Central memory CD8-positive, alpha-beta T cell (primary cell): ENCODE results near the gene MREG.
"Not testable (repeated sequence)": the region's sequence is repeated elsewhere in the genome, so short reads cannot be mapped to it uniquely, and the experiment has no call there.

Source experiments
- ATAC-seq: fragments of 150-1000 bp; cut with Tn5 transposase; replicated peaks from 2 replicates; pipeline ENCODE4 v1.10.0; 2022; ENCODE audit warnings: mild to moderate bottlenecking, moderate FRiP score, moderate number of reproducible peaks; ENCODE audit not compliant: poor library complexity, severe bottlenecking; ENCODE audit errors: extremely low read depth
- DNase-seq, 2 donors: peaks; one replicate each; pipeline ENCODE4 v3.0.0; 2021; ENCODE audit warnings: low spot score in 2 of 2
- H3K27ac Mint-ChIP-seq: one replicate; pipeline ENCODE4 v1.8.0; 2022; ENCODE audit warnings: low read depth, mild to moderate bottlenecking, moderate library complexity, mixed read lengths
- H3K27me3 Mint-ChIP-seq: one replicate; pipeline ENCODE4 v1.8.0; 2022; ENCODE audit warnings: mixed read lengths
- H3K36me3 Mint-ChIP-seq: one replicate; pipeline ENCODE4 v1.8.0; 2022; ENCODE audit warnings: mild to moderate bottlenecking, moderate library complexity, mixed read lengths; ENCODE audit not compliant: insufficient read depth
- H3K4me1 Mint-ChIP-seq: one replicate; pipeline ENCODE4 v1.8.0; 2022; ENCODE audit warnings: mixed read lengths
- H3K4me3 Mint-ChIP-seq: one replicate; pipeline ENCODE4 v1.8.0; 2022; ENCODE audit warnings: mild to moderate bottlenecking, moderate library complexity, mixed read lengths
- H3K9me3 Mint-ChIP-seq: one replicate; pipeline ENCODE4 v1.8.0; 2022; ENCODE audit warnings: mixed read lengths

The MREG gene

DNA sequence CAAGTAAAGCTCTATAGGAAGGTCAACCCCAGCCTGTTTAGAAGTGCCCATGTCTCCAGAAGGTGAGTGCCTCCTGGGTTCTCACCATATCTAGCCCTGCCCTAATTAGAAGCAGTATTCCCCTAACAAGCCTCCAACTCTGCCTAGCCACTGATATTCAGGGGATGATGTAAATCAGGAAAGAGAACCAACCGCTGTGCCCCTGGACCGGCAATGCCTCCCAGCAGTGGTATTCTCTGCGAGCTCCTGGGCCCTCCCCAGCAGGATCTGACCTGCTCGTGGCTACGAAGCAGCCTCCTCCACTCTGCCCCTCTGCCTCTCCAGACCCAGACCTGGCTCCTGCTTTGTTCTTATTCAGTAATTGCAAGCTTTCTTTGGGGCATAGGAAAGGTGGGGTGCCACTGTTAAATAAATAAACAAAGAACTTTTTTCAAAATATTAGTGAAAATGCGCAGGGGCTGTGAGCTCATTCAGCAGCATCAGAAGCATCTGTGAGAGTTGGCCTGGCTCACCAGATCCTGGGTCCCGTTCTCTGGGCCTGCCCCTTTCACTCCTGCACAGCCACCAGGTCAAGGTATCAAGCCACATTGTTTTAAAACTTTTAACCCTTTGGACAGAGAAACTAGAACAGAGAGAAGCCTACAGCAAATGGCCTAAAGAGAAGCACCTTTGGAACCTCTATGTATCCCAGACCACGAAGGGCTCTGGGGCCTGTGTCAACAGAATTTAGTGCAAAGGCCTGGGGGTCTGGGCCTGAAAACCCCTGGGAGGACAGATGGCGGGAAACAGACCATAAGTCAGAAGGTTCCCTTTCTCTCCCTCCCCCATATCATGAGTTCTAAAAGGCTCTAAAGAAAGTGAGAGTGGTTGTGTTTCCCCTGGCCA is 11.9 kb downstream of the MREG start:
- Mint-ChIP-seq H3K27ac (no peak overlapping the region), H3K4me1 (peaks cover 40% of the 10 kb centered on the region), H3K4me3 (no peak overlapping the region), H3K36me3 (no peaks in the 10 kb centered on the region), H3K9me3 (no peaks in the 10 kb centered on the region), H3K27me3 (no peaks in the 10 kb centered on the region)
- DNase-seq, result no peak
- ATAC-seq, result no peak

DNA sequence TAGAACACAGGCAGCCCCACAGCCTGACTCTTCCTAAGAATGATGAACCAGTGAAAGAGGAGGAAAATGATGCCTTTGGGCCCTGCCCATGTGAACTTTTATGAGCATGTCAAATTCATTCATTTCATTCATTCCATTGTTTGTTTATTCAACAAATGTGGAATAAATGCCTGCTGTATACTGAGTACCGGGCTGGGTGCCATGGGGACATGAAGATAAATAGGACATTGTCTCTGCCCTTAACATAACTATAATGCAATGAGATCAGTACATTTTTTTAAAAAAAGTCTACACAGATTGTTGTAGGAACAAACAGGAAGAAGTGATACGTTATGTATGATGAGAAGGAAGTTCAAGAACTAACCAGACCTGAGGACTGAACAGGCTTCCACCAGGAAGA is 14.7 kb downstream of the MREG start:
- ATAC-seq, result no peak
- Mint-ChIP-seq H3K4me1 (peaks cover 17% of the 10 kb centered on the region), H3K27me3 (no peaks in the 10 kb centered on the region), H3K36me3 (peaks cover 7% of the 10 kb centered on the region), H3K27ac (no peak overlapping the region), H3K9me3 (no peaks in the 10 kb centered on the region), H3K4me3 (no peak overlapping the region)
- no peak for DNase-seq

DNA sequence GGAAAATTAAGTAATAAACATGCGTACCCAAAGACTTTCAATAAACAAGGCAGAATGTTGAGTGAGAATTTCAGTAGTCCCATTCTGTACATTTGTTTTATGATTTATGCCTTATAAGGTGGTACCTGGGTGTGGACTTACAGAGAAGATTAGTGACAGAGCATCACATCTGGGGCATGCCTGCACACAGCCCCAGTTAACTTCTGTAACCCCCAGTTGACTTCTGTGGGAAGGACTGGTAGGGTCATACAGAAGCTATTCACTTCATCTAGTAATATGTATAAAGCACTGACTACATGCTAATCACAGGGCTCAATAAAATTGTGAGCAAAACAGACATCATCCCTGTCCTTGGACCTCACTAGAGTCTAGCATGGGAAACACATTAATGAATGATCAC is 16.1 kb downstream of the MREG start:
- H3K27me3 Mint-ChIP-seq, result no peaks in the 10 kb centered on the region
- peaks cover 11% of the 10 kb centered on the region for H3K4me1 Mint-ChIP-seq
- H3K9me3 Mint-ChIP-seq, result peaks cover 3% of the 10 kb centered on the region
- H3K4me3 Mint-ChIP-seq, result no peak overlapping the region
- H3K27ac Mint-ChIP-seq, result no peak overlapping the region
- no peak for ATAC-seq
- DNase-seq, result no peak
- H3K36me3 Mint-ChIP-seq, result peaks cover 9% of the 10 kb centered on the region

DNA sequence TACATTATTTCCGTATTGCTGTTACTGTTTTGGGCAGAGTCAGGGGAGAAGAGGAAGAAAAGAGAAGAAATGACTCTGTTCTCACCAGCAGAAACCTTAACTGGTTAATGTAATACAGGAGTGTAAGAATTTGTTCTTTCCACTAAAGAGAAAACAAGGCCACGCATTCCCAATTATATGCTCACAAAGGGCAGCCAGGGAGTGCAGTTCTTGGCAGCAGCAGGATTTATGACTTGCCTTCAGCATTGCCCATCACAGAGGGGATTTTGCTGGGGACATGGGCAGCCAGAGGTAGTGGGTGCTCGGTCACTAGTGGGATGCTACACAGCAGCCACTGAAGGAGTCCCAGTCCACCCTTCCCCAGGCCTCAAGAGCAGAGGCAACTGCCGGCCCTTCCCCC is 18.4 kb downstream of the MREG start:
- H3K36me3 Mint-ChIP-seq, result peaks cover 11% of the 10 kb centered on the region

DNA sequence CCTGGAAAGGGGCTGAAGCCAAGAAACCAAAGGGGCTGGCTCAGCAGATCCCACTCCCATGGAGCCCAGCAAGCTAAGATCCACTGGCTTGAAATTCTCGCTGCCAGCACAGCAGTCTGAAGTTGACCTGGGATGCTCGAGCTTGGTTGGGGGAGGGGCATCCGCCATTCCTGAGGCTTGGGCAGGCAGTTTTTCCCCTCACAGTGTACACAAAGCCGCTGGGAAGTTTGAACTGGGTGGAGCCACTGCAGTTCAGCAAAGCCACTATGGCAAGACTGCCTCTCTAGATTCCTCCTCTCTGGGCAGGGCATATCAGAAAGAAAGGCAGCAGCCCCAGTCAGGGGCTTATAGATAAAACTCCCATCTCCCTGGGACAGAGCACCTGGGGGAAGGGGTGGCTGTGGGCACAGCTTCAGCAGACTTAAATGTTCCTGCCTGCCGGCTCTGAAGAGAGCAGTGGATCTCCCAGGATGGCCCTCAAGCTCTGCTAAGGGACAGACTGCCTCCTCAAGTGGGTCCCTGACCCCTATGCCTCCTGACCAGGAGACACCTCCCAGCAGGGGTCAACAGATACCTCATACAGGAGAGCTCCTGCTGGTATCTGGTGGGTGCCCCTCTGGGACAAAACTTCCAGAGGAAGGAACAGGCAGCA is 24.7 kb downstream of the MREG start:
- not testable (repeated sequence) for H3K27me3 Mint-ChIP-seq, DNase-seq, H3K27ac Mint-ChIP-seq, ATAC-seq, H3K4me3 Mint-ChIP-seq, H3K36me3 Mint-ChIP-seq
- Mint-ChIP-seq H3K4me1 (peaks cover 17% of the 10 kb centered on the region), H3K9me3 (peaks cover 14% of the 10 kb centered on the region)

More for the DNA sequence above, 18.4 kb downstream of the MREG start:
- H3K27me3 Mint-ChIP-seq, result no peaks in the 10 kb centered on the region
- H3K4me1 Mint-ChIP-seq, result peaks cover 14% of the 10 kb centered on the region
- H3K27ac Mint-ChIP-seq, result no peak overlapping the region
- no peak overlapping the region for H3K4me3 Mint-ChIP-seq
- DNase-seq (no peak), ATAC-seq (no peak)
- peaks cover 14% of the 10 kb centered on the region for H3K9me3 Mint-ChIP-seq

DNA sequence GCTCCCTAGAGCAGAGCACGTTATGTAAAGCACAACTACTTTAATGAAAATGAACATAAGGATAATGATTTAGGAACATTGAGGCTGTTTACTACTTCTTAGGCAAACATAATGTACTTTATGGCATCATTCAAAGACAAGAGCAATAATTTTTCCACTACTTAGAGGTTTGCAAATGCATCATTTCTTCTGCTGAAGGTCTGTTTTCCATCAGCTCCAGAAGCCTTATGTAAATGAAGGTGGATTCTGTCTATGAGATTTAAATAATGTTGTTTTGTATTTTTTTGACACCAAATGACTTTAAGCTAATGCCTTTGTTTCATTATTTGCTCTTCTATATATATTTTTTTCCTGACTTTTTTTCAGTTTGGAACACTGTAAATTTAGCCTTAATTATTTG is 28.1 kb downstream of the MREG start:
- H3K4me3 Mint-ChIP-seq, result no peak overlapping the region
- H3K27me3 Mint-ChIP-seq, result no peaks in the 10 kb centered on the region
- ATAC-seq (no peak), DNase-seq (no peak)
- no peaks in the 10 kb centered on the region for H3K9me3 Mint-ChIP-seq
- no peak overlapping the region for H3K27ac Mint-ChIP-seq
- H3K4me1 Mint-ChIP-seq, result peaks cover 20% of the 10 kb centered on the region
- H3K36me3 Mint-ChIP-seq, result no peaks in the 10 kb centered on the region

DNA sequence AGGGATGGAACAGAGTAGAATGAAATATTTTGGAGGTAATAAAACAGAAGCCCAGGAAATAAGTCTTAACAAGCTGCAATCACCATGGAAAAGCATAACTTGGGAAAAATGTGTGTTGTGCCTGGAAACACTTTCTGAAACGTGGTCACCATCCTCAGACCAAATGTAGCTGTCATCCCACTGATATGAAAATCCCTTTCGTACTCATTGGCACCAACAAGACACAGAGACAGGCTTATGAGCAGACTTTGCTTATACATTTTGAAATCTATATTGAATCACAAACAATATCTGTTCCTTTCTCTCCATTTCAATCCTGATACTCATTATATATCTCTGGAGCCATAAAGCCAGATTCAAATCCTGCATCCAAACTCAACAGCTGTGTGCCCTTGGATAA is 28.7 kb downstream of the MREG start:
- Mint-ChIP-seq H3K36me3 (no peaks in the 10 kb centered on the region), H3K9me3 (no peaks in the 10 kb centered on the region), H3K4me3 (no peak overlapping the region), H3K4me1 (peaks cover 22% of the 10 kb centered on the region), H3K27me3 (no peaks in the 10 kb centered on the region), H3K27ac (no peak overlapping the region)
- no peak for ATAC-seq
- DNase-seq, result no peak

DNA sequence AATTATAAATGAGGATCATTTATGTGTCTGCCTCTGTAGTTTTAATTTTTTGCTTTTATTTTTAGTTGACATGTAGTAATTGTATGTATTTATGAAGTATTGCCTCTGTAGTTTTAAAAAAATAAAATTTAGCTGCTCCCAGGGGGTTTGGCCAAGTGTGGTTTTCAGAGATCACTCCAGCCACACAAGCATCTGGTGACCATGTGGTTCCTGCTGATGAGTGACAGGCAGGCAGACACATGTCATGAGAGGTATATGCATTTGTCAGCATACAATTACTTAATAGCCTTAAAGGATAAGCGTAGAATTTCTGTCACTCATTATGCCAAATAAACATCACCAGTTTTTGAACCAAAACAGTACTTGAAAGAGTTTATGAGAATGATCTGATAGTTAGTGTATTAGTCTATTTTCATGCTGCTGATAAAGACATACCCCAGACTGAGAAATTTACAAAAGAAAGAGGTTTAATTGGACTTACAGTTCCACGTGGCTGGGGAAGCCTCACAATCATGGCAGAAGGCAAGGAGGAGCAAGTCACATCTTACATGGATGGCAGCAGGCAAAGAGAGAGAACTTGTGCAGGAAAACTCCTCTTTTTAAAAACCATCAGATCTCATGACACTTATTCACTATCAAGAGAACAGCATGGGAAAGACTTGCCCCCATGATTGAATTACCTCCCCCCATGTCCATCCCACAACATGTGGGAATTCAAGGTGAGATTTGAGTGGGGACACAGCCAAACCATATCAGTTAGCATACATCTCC is 29.6 kb downstream of the MREG start:
- Mint-ChIP-seq H3K9me3 (no peaks in the 10 kb centered on the region), H3K27me3 (no peaks in the 10 kb centered on the region), H3K36me3 (peaks cover 2% of the 10 kb centered on the region), H3K4me3 (no peak overlapping the region), H3K4me1 (peaks cover 18% of the 10 kb centered on the region), H3K27ac (no peak overlapping the region)
- no peak for ATAC-seq
- DNase-seq, result no peak

DNA sequence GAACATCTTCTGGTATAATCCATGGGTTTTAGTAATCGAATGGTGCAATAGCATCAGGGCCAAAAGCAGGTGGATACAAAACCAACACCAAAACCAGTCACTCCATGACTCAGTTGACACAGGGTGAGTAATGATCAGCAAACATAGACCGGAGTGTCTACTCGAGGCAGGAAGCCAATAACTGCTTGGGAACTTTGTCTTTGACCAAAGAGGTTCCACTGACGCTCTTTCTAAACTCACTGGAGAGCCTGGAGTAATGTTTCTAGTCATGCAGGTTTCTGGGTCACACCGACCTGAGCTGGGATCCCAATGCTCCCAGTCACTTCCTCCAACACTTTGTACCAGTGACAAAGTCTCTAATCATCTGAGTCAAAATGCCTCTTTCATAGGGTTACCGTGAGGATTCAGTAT is 30.9 kb downstream of the MREG start:
- ATAC-seq, result no peak

DNA sequence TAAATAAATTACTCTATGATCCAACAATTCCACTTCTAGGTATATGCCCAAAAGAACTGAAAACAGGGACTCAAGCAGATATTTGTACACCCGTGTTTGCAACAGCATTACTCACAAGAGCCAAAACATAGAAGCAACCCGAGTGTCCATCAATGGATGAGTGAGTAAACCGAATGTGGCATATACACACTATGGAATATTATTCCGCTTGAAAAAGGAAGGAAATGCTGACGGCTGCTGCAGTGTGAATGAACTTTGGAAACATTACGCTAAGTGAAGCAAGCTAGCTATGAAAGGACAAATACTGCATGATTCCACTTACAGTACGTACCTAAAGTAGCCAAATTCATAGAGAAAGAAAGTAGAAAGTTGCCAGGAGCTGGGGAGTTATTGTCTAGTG is 32.2 kb downstream of the MREG start:
- peaks cover 33% of the 10 kb centered on the region for H3K4me1 Mint-ChIP-seq
- H3K36me3 Mint-ChIP-seq, result peaks cover 2% of the 10 kb centered on the region
- H3K4me3 Mint-ChIP-seq, result no peak overlapping the region
- no peaks in the 10 kb centered on the region for H3K9me3 Mint-ChIP-seq
- no peaks in the 10 kb centered on the region for H3K27me3 Mint-ChIP-seq
- no peak for ATAC-seq
- H3K27ac Mint-ChIP-seq, result no peak overlapping the region
- DNase-seq, result no peak

More for the DNA sequence above, 30.9 kb downstream of the MREG start:
- no peak for DNase-seq
- H3K36me3 Mint-ChIP-seq, result peaks cover 2% of the 10 kb centered on the region
- H3K9me3 Mint-ChIP-seq, result no peaks in the 10 kb centered on the region
- no peaks in the 10 kb centered on the region for H3K27me3 Mint-ChIP-seq
- H3K27ac Mint-ChIP-seq, result peak overlapping the region; percentile 25
- no peak overlapping the region for H3K4me3 Mint-ChIP-seq
- peaks cover 28% of the 10 kb centered on the region for H3K4me1 Mint-ChIP-seq

DNA sequence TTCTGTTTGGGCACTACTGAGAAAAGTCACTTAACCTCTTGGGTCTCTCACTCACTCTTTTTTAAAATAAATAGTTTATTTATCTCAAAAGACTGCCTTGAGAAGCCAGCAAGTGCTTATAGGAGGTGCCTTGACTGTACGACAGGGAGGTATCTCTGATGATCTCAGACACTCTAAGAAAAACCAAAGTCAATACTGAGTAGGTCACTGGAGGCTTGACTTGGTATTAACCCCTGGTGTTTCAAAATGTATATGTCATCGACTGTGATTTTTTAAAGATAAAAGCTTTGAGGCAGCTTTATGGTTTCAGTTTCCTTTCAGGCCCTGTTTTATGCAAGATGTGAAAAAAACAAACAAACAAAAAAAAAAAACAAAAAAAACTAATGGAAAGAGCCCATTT is 33.7 kb downstream of the MREG start:
- no peak for DNase-seq
- no peaks in the 10 kb centered on the region for H3K27me3 Mint-ChIP-seq
- peaks cover 39% of the 10 kb centered on the region for H3K4me1 Mint-ChIP-seq
- peaks cover 4% of the 10 kb centered on the region for H3K36me3 Mint-ChIP-seq
- peak overlapping the region; percentile 53 for H3K27ac Mint-ChIP-seq
- peak; percentile 67 for ATAC-seq
- H3K4me3 Mint-ChIP-seq, result no peak overlapping the region
- H3K9me3 Mint-ChIP-seq, result no peaks in the 10 kb centered on the region

DNA sequence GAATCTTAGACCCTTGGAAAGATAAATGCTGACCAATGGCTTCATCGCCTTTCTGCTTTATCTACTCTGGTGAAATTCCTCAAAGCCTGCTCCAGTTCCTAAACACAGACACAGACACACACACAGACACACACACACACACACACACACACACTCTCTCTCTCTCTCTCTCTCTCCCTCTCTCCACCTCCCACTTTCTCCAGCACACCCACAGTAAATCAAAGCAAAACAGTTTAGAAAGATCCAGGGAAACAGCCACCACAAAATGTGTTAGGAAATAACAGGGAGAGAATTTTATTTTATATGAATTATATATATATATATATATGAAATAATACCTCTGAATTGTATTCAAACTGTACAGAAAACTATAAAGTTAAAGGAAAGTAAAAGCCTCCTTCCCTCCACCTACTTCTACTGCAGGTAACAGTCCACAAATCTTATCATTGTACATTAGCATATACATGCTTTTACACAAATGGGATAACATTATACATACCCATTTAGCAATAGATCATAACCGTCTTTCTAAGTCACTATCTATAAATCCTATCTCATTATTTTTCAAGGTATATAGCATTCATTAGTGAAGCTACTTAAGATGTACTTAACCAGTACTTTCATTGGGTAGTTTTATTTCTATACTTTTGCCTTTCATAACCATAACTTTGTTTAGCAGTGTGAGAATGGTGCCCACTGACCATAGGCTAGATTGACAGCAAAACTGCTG is 38.5 kb downstream of the MREG start:
- no peaks in the 10 kb centered on the region for H3K27me3 Mint-ChIP-seq
- ATAC-seq, result no peak

More for the DNA sequence above, 38.5 kb downstream of the MREG start:
- Mint-ChIP-seq H3K4me3 (no peak overlapping the region), H3K9me3 (no peaks in the 10 kb centered on the region), H3K4me1 (peaks cover 30% of the 10 kb centered on the region), H3K27ac (no peak overlapping the region), H3K36me3 (peaks cover 8% of the 10 kb centered on the region)
- DNase-seq, result no peak
